Rectal smooth muscle tissue (tissue), 1 donor: Measurements from ENCODE around the gene HLA-DMB.
A peak's percentile ranks its signal among the peaks of the same experiment; 100 is the strongest.

Source experiments
- H3K27ac ChIP-seq: one replicate; pipeline ENCODE4 v1.7.0; 2013; ENCODE audit warnings: low read depth, low read length, inconsistent platforms
- H3K27me3 ChIP-seq: one replicate; pipeline ENCODE4 v1.7.0; 2013; ENCODE audit warnings: low read length; ENCODE audit not compliant: control insufficient read depth, insufficient read depth
- H3K36me3 ChIP-seq: one replicate; pipeline ENCODE4 v1.7.0; 2013; ENCODE audit warnings: low read length; ENCODE audit not compliant: control insufficient read depth, insufficient read depth
- H3K4me1 ChIP-seq: one replicate; pipeline ENCODE4 v1.7.0; 2013; ENCODE audit warnings: low read length; ENCODE audit not compliant: control insufficient read depth, insufficient read depth
- H3K4me3 ChIP-seq: one replicate; pipeline ENCODE4 v1.7.0; 2013; ENCODE audit warnings: low read length
- H3K9ac ChIP-seq: one replicate; pipeline ENCODE4 v1.7.0; 2013; ENCODE audit warnings: low read length

HLA-DMB gene

DNA sequence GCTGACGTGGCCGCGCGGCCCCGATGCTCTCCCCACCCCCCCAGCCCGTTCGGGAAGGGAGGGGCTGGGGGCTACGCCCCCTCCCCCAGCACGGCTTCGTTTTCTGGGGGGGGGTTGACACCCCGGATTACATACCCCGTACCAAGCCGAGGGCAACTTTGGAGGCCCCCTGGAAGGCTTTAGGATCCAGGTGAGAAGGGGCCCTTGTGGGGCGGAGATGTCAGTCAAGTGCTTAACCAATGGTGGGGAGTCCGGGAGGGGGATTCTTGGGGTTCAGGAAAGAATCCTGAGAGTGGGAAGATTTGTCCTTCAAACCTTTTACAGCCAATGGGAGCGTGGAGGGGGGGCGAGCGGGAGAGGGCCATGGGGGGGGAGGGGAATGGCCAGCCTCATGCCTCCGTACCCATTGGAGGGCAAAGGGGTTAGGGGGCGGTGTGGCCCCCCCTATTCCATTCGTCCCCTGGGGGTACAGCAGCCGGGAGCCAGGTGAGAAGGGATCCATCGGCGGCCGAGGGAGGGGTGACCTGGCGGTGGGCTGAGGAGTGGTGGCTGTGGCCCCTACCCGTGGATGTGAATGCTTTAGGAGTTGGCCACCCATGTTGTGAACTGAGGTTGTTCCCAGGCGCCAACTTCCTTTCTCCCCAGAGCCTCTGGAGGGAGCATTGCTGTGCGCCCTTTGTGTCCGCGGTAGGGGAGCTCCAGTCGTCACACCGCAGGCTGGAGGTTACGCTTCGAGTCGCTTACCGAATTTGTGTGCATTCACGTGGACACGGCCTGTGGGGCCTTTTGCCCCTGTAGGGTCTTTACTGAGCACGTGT lies 28.2 kb upstream of the HLA-DMB start:
- peaks cover 6% of the 10 kb centered on the region for H3K4me1 ChIP-seq
- H3K36me3 ChIP-seq: peaks cover under 1% of the 10 kb centered on the region
- peak overlapping the region; percentile 100 for H3K27ac ChIP-seq
- peak overlapping the region; percentile 99 for H3K4me3 ChIP-seq
- H3K27me3 ChIP-seq: no peaks in the 10 kb centered on the region
- H3K9ac ChIP-seq: peak overlapping the region; percentile 98

DNA sequence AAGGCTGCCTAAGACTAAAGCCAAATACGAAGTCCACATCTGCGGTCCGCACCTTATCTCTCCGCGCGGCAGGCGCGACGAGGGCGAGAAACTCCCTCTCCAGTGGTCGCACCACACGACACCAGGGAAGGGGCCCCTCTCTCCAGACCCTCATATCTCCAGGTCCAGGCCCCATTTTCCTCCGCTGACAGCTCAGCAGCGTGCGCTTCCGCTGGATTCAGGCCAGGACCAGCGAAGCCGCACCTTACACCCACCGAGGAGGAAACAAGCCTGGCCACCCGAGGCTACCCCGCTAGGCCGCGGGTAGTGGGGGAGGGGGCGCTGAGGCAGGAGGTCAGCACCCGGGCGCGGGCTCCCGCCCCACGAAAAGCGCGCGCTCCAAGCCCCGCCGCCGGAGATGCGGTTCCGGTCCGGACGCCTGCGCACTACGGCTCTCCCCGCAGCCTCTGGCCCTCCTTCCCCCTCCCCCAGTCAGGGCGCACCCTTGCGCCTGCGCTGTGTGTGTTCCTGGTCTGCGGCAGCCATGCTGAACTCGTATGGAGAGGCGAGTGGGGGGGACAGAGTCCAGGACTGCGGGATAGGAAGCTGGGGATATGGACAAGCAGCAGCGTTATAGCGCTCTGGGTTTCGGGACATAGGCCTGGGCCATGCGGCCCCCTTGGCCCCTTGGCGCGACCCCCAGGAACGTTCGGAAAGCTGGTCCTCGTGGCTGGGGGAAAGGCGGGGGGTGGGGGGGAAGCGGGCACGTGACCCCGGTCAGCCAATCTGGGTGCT lies 27.5 kb upstream of the HLA-DMB start, which contains the start of gene BRD2:
BRD2 (plus strand) TSS at position 502 of the 774 bp plus-strand sequence. CDS start 4,305 bp downstream, outside the sequence.
- peak within 1 kb of the TSS; percentile 100 for H3K27ac ChIP-seq
- H3K4me1 ChIP-seq: peaks cover 6% of the 10 kb centered on the region
- no peaks in the 10 kb centered on the region for H3K36me3 ChIP-seq
- H3K9ac ChIP-seq: peak within 1 kb of the TSS; percentile 98
- H3K4me3 ChIP-seq: peak within 1 kb of the TSS; percentile 99
- H3K27me3 ChIP-seq: no peaks in the 10 kb centered on the region

DNA sequence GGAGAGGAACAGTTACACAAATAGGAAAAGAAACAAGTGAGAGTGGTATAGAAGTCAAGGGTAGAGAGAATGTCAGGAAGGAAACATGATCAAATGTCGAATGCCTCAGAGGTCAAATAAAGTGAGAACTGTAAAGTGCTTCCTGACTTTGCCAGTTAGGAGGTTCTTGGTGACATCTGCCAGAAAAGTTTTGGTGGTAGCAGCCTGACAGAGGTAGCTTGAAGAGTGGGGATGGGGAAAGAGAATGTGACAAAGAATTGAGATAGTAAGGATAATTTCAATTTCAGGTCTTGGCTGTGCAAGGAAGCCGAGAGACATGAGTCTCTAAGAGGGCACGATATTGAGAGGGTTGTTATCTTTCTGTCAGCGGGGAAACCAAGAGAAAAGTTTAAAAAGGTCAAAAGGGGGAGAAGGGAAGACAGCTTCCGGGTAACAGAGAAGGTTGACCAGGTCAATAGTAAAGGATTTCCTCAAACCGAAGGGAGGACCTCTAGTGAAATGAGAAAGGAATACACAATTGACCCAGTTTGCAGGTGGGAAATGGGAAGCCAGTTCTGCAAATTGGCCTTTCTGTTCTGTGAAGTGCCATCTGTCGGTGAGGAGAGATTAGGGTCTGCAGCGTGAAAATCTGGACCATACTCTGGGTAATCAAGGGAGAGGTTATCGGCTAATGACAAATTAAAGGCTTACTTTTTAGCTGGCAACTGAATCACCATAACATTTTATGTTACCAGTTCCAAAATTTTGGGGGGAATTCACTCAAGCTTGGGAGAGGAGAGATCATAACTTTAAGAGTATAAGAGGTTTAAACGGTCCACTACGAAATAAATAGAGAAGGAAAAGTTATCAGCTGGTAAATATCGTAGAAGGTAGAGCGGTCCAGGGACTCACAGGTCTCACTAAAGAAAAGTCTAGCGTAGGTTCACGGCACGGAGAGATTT lies 26.6 kb upstream of the HLA-DMB start:
- H3K4me3 ChIP-seq: peak overlapping the region; percentile 99
- H3K4me1 ChIP-seq: peaks cover 6% of the 10 kb centered on the region
- H3K9ac ChIP-seq: peak overlapping the region; percentile 95
- H3K27me3 ChIP-seq: no peaks in the 10 kb centered on the region
- H3K27ac ChIP-seq: peak overlapping the region; percentile 100
- no peaks in the 10 kb centered on the region for H3K36me3 ChIP-seq

DNA sequence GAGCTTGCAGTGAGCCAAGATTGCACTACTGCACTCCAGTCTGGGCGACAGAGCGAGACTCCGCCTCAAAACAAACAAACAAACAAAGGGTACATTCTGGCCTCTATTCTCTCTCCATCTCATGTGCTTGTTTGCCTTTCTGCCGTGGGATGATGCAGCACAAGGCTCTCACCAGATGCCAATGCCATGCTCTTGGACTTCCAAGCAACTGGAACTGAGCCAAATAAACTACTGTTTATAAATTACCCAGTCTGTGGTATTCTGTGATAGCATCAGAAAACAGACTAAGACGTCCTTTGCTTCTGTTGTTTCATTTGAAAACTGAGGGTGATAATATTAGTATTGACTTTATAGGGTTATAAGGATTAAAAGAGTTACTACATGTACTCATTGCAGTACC lies 23.9 kb upstream of the HLA-DMB start:
- Histone ChIP-seq H3K4me1 (peaks cover 6% of the 10 kb centered on the region), H3K4me3 (no peak overlapping the region), H3K27me3 (no peaks in the 10 kb centered on the region), H3K36me3 (no peaks in the 10 kb centered on the region), H3K27ac (no peak overlapping the region), H3K9ac (no peak overlapping the region)

DNA sequence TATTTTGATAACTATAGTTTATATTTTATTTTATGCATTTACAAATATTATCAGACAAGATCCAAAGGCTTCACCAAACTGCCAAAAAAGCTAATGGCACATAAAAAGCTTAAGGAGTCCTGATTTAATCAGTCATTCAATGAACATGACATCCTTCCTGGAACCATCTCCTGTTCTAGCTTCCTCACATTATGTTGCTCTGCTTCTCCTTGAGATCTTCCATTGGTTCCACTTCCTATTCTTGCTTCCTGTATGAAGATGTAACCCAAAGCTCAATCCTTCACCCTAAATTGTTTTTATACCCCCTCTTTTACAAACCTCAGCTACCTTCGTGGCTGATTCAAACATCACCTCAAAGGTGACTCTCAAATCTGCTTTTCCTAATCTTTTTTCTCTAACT lies 23.0 kb upstream of the HLA-DMB start:
- H3K4me1 ChIP-seq: peaks cover 6% of the 10 kb centered on the region
- no peak overlapping the region for H3K27ac ChIP-seq

DNA sequence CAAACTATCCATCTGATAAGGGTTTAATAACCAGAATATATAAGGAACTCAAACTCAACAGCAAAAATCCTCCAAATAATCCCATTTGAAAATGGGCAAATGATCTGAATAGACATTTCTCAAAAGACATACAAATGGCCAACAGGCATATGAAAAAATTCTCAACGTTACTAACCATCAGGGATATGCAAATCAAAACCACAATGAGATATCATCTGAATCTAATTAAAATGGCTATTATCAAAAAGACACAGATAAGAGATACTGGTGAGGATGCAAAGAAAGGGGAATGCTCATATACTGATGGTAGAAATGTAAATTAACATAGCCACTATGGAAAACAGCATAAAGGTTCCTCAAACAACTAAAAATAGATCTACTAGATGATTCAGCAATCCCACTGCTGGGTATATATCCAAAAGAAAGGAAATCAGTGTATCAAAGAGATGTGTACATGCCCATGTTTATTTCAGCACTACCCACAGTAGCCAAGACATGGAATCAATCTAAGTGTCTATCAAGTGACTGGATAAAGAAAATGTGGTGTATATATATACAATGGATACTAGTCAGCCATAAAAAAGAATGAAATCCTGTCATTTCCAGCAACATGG lies 21.5 kb upstream of the HLA-DMB start:
- H3K9ac ChIP-seq: no peak overlapping the region
- H3K36me3 ChIP-seq: no peaks in the 10 kb centered on the region
- H3K27me3 ChIP-seq: no peaks in the 10 kb centered on the region
- no peak overlapping the region for H3K27ac ChIP-seq
- peaks cover 4% of the 10 kb centered on the region for H3K4me1 ChIP-seq
- no peak overlapping the region for H3K4me3 ChIP-seq

More for the DNA sequence above, 23.0 kb upstream of the HLA-DMB start:
- Histone ChIP-seq H3K9ac (no peak overlapping the region), H3K36me3 (no peaks in the 10 kb centered on the region), H3K4me3 (no peak overlapping the region), H3K27me3 (no peaks in the 10 kb centered on the region)

DNA sequence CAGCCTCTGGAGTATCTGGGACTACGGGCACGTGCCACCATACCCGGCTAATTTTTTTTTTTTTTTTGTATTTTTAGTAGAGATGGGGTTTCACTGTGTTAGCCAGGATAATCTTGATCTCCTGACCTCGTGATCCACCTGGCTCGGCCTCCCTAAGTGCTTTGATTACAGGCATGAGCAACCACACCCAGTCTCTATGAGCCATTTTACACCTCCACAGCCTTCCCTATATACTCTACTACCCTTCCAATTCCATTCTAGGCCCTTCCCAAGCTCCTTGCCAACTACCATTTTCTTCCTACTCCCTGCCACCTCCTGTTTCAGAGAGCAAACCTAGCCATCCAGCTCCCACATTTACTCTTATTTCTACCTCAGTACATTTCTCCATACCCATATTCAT lies 19.7 kb upstream of the HLA-DMB start:
- H3K4me1 ChIP-seq: no peaks in the 10 kb centered on the region
- H3K9ac ChIP-seq: no peak overlapping the region
- no peaks in the 10 kb centered on the region for H3K27me3 ChIP-seq
- no peaks in the 10 kb centered on the region for H3K36me3 ChIP-seq
- H3K4me3 ChIP-seq: no peak overlapping the region
- no peak overlapping the region for H3K27ac ChIP-seq

DNA sequence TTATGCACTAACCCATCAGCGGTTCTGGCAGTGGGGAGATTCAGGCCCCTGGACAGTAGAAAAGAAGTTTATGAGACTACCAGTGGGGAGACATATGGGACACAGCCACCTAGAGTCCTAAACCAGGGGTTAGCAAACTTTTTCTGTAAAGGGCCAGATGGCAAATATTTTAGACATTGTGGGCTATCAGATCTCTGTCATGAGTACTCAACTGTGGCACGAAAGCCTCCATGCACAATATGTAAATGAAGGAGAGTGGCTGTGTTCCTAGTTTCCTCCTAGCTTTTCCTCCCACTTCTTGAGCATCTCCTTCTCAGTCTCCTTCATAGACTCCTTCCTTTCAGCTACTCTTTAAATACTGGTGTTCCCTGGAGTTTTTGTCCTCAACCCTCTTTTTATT lies 15.3 kb upstream of the HLA-DMB start:
- Histone ChIP-seq H3K4me1 (peaks cover 6% of the 10 kb centered on the region), H3K27ac (no peak overlapping the region), H3K4me3 (no peak overlapping the region), H3K36me3 (no peaks in the 10 kb centered on the region), H3K9ac (no peak overlapping the region), H3K27me3 (no peaks in the 10 kb centered on the region)

DNA sequence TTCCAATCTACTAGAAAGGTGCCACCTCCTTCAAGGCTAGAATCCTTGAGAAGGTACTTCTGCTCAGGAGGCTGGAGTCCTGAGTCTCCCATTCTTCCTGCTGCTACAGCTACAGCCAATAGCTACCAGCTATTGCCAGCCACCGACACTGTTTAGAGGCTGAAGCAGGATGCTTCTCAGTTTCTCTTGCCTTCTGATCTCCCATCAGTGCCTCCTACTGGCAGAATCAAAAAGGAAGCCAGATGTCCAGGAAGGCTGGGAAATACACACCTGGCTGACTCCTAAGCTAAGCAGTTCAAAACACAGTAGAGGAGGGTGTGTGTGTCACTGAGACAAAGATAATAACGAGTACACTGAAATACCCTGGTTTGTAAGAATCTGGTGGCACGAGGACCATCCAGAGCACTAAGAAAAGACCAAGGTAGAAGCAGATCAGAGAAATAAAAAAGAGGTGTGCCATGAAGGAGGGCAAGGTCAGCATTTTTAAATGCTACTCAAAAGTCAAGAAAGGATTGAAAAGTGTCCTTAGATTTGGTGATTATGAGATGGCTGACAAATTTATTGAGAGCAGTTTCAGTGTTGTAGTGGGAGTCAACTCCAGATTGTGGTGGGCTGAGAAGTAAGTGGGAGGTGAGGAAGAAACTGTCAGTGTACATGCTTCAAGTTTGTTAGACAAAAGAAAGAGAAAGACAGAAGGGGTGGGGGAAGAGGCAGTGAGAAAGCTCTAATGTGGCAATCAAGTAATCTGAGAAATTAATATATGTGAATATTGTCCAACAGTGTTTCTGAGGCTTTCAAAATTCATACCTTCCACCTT lies 14.4 kb upstream of the HLA-DMB start:
- Histone ChIP-seq H3K27ac (no peak overlapping the region), H3K9ac (no peak overlapping the region), H3K36me3 (no peaks in the 10 kb centered on the region), H3K4me1 (peaks cover 6% of the 10 kb centered on the region), H3K27me3 (no peaks in the 10 kb centered on the region), H3K4me3 (no peak overlapping the region)

DNA sequence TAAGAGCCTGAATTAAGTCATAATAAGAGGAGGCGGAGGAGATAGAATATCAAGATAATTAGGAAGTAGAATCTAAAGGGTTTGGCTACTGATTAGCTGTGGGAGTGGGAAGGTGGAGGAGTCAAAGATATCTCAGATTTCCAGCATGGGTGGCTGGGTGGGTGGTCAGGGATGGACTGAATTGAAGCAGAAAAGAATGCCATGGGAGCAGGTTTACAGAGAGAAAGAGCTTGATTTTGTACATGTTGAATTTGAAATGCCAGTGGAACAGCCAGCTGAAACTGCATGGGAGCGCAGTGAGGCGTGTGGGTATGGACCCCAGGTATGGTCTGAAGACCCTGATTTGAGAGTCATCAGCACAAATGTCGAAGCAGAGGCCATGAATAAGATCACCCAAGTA lies 13.4 kb upstream of the HLA-DMB start:
- no peaks in the 10 kb centered on the region for H3K27me3 ChIP-seq
- H3K36me3 ChIP-seq: no peaks in the 10 kb centered on the region
- peaks cover 6% of the 10 kb centered on the region for H3K4me1 ChIP-seq
- H3K27ac ChIP-seq: no peak overlapping the region
- no peak overlapping the region for H3K9ac ChIP-seq
- no peak overlapping the region for H3K4me3 ChIP-seq

DNA sequence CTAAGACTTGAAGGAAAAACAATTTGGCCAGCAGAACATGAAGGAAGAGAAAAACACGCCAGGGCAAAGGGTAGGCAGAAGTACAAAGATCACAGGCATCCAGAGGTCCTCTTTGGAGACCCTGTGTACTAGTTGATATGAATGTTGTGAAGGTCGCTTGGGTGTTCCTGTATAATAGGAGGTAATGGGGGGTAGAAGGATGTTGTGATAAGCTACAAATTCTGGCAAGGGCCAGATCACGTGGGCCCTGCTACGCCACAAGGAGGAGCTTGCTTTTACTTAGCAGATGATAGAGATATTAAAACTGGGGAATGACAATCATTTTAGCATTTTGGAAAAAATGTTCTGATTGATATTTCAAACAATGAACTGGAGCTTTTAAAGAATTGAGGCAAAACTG lies 12.9 kb upstream of the HLA-DMB start:
- no peak overlapping the region for H3K4me3 ChIP-seq
- no peaks in the 10 kb centered on the region for H3K27me3 ChIP-seq
- peaks cover 6% of the 10 kb centered on the region for H3K4me1 ChIP-seq
- H3K9ac ChIP-seq: no peak overlapping the region
- H3K36me3 ChIP-seq: no peaks in the 10 kb centered on the region
- no peak overlapping the region for H3K27ac ChIP-seq
